Measurements from ENCODE around the gene LRFN3.

The LRFN3 gene, protein sequence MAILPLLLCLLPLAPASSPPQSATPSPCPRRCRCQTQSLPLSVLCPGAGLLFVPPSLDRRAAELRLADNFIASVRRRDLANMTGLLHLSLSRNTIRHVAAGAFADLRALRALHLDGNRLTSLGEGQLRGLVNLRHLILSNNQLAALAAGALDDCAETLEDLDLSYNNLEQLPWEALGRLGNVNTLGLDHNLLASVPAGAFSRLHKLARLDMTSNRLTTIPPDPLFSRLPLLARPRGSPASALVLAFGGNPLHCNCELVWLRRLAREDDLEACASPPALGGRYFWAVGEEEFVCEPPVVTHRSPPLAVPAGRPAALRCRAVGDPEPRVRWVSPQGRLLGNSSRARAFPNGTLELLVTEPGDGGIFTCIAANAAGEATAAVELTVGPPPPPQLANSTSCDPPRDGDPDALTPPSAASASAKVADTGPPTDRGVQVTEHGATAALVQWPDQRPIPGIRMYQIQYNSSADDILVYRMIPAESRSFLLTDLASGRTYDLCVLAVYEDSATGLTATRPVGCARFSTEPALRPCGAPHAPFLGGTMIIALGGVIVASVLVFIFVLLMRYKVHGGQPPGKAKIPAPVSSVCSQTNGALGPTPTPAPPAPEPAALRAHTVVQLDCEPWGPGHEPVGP

DNA sequence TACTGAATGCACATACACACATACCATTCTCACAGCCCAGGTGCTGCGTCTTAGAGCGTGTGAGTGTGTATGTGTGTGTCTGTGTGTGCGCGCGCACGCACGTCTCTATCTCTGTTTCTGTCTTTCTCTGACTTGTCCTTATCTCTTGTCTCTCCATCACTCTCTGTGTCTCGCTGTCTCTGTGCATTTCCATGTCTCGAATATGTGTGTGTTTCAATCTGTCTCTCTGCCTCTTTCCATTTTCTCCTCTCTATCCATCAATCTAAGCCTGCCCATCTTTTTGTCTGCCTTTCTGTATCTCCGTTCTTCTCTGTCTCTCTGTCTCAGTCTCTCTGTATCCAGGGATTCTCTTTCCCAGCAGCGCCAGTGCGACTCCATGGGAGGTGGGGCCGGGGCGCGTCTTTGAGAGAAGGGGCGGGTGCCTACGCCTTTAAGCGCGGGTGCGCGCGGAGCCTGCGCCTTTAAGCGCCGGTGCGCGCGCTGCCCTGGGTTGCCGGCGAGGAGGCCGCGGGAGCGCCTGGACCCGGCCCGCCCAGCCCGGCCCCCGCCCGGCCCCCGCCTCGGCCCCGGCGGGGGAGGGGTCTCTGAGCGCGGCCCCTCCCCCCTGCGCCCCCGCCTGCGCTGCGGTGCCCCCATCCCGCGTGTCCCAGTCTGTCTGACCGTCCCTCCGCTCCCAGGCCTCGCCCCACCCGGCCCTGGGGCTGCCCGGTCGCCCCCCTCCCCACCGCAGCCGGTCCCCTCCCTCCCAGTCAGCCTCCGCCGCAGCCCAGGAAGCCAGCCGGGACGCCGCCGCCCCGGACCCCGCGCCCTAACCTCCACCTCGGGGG lies at the start of gene LRFN3:
Gene LRFN3, plus strand, starts transcription at position 464 of the 827 bp plus-strand sequence. CDS start 3,052 bp downstream, outside the sequence.
- Histone ChIP-seq H3K9ac (peak within 1 kb of the TSS; percentile 47), H3K27me3 (ENCODE audit: control insufficient read depth, insufficient read depth, low read length) (no peaks in the 10 kb centered on the region), H3K36me3 (ENCODE audit: control insufficient read depth, insufficient read depth, low read length) (no peaks in the 10 kb centered on the region), H3K9me3 (ENCODE audit: control insufficient read depth, low read length) (no peaks in the 10 kb centered on the region), H3K4me3 (ENCODE audit: low read depth, low read length) (peak within 1 kb of the TSS; percentile 73), H3K79me2 (no peaks in the 10 kb centered on the region), H3K27ac (peak within 1 kb of the TSS; percentile 69), H3K4me1 (peaks cover 10% of the 10 kb centered on the region), H3K4me2 (ENCODE audit: low read length) (peak within 1 kb of the TSS; percentile 86), H2AFZ (peak within 1 kb of the TSS; percentile 85)
- TF ChIP-seq, protein P1, sequence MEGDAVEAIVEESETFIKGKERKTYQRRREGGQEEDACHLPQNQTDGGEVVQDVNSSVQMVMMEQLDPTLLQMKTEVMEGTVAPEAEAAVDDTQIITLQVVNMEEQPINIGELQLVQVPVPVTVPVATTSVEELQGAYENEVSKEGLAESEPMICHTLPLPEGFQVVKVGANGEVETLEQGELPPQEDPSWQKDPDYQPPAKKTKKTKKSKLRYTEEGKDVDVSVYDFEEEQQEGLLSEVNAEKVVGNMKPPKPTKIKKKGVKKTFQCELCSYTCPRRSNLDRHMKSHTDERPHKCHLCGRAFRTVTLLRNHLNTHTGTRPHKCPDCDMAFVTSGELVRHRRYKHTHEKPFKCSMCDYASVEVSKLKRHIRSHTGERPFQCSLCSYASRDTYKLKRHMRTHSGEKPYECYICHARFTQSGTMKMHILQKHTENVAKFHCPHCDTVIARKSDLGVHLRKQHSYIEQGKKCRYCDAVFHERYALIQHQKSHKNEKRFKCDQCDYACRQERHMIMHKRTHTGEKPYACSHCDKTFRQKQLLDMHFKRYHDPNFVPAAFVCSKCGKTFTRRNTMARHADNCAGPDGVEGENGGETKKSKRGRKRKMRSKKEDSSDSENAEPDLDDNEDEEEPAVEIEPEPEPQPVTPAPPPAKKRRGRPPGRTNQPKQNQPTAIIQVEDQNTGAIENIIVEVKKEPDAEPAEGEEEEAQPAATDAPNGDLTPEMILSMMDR (IDR thresholded peaks at IDR 0.05) = no peak

DNA sequence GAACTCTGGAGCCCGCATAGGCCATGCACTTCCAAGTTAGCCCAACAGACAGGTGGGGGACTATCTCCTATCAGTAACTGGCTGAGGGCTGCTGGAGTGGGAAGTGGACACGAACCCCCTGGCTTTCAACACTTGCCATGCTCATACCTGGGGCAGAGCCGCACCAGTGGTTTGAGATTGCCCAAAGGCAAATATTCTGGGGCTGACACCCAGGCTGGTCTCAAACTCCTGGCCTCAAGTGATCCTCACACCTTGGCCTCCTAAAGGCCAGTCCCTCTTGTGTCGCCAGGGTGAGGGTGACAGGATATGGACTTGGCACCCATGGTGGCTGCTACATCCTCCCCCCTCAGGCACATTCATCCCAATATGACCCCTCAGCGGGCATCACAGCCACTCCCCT lies 49.0 kb upstream of the LRFN3 start:
- TF ChIP-seq, protein P1 (IDR thresholded peaks at IDR 0.05) = no peak

DNA sequence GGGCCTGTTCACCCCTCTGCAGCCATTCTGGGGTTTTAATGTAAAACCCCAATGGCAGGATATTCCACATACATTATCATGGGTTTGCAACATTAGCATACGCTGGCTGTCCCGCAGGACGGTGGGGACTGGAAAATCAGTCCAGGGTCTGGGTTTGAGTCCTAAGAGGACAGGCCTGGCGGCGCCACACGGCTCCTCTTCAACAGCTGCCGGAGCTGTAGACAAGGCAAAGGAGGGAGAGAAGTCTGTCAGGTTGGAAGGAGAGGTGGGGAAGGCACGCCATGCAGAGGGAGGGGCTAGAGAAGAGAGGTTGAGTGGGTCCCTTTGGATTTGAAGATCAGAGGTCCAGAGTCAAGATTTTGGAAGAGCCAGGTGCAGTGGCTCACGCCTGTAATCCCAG lies 47.8 kb upstream of the LRFN3 start:
- Histone ChIP-seq H3K9me3 (ENCODE audit: control insufficient read depth, low read length) (no peaks in the 10 kb centered on the region), H2AFZ (no peak overlapping the region), H3K27ac (no peak overlapping the region), H3K4me3 (ENCODE audit: low read depth, low read length) (no peak overlapping the region), H3K4me2 (ENCODE audit: low read length) (no peak overlapping the region), H3K36me3 (ENCODE audit: control insufficient read depth, insufficient read depth, low read length) (no peaks in the 10 kb centered on the region), H3K79me2 (no peaks in the 10 kb centered on the region), H3K4me1 (no peaks in the 10 kb centered on the region), H3K27me3 (ENCODE audit: control insufficient read depth, insufficient read depth, low read length) (no peaks in the 10 kb centered on the region), H3K9ac (no peak overlapping the region)
- TF ChIP-seq, protein P1 (IDR thresholded peaks at IDR 0.05) = no peak

More for the DNA sequence above, 49.0 kb upstream of the LRFN3 start:
- H3K36me3 ChIP-seq (ENCODE audit: control insufficient read depth, insufficient read depth, low read length) = no peaks in the 10 kb centered on the region
- no peaks in the 10 kb centered on the region for H3K4me1 ChIP-seq
- H3K4me2 ChIP-seq (ENCODE audit: low read length) = no peak overlapping the region
- H3K27ac ChIP-seq = no peak overlapping the region
- H3K9me3 ChIP-seq (ENCODE audit: control insufficient read depth, low read length) = no peaks in the 10 kb centered on the region
- no peaks in the 10 kb centered on the region for H3K27me3 ChIP-seq (ENCODE audit: control insufficient read depth, insufficient read depth, low read length)
- H2AFZ ChIP-seq = no peak overlapping the region
- H3K4me3 ChIP-seq (ENCODE audit: low read depth, low read length) = no peak overlapping the region
- no peaks in the 10 kb centered on the region for H3K79me2 ChIP-seq
- no peak overlapping the region for H3K9ac ChIP-seq

DNA sequence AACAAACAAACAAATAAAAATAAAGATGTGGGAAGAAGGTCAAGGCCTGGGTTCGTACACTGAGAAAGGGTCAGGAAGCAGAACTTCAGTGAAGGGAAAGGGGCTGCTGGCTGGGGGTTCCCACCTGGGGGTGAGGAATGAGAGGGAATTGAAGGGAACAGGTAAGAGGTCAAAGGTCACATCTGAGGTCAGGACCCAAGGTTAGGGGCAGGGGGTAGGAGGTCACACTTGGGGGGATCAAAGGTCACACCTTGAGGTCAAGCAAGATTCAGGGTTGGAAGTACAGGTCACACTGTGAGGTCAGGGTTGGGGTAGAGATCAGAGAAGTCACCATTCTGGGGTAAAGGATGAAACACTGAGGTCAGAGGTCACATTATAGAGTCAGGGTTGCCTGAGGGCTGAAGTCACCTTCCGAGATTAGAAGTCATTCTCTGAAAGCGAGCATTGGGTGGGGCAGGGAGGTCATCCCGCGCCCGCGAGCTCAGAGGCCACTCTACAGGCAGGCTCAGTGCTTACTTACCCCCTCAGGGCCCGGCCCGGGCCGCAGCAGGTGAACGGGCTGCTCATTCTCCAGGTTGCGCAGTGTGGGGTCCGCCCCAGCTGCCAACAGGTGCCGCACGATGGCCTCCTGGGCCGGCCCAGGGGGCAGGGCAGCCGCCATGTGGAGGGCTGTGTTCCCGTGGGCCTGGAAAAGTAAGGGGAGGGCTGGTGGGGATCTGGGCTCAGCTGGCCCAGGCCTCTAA lies 46.6 kb upstream of the LRFN3 start:
- Histone ChIP-seq H3K9ac (no peak overlapping the region), H2AFZ (no peak overlapping the region), H3K4me1 (no peaks in the 10 kb centered on the region), H3K27me3 (ENCODE audit: control insufficient read depth, insufficient read depth, low read length) (no peaks in the 10 kb centered on the region), H3K4me2 (ENCODE audit: low read length) (no peak overlapping the region), H3K4me3 (ENCODE audit: low read depth, low read length) (no peak overlapping the region), H3K79me2 (no peaks in the 10 kb centered on the region), H3K36me3 (ENCODE audit: control insufficient read depth, insufficient read depth, low read length) (no peaks in the 10 kb centered on the region), H3K27ac (no peak overlapping the region), H3K9me3 (ENCODE audit: control insufficient read depth, low read length) (no peaks in the 10 kb centered on the region)
- TF ChIP-seq, protein P1 (IDR thresholded peaks at IDR 0.05) = no peak

Data from parathyroid adenoma (tissue), 2 donors.